ENCODE data around the gene MED10. TPM values are rescaled to one million over a fixed set of nuclear protein-coding genes. Genes with fewer than 3 reads are reported as not detected.

MED10 gene
- total RNA-seq, 2 experiments from 2014 or later, result 97.2 to 98.0 TPM

DNA sequence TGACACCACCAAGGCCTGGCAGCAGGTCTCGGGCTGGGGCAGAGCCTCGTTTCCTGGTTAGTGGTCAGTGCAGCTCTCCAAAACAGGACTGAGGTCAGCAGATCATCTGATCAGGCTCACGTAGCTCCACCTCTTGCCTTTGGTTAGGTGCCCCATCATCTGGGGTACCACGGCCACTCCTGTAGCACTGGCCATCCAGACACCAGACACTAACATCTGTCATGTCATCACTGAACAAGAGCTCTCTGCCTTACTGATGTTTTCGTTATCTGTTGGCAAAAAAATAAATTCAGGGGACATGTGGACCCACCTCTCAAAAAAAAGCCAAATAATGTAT, 29.9 kb upstream of the MED10 start:
- intact Hi-C loops (cut with DNase I, micrococcal nuclease), result no loop called here
- no peak overlapping the region for H3K27ac ChIP-seq (ENCODE audit: low read depth in 1 of 2, low read length in 2 of 2)
- H3K27ac Mint-ChIP-seq, result no peak overlapping the region

GRCh38 chr5:6407558-6408259, 29.4 kb upstream of the MED10 start:
- Histone ChIP-seq H3K4me3 (ENCODE audit: low read length) (no peak overlapping the region), H3K27me3 (ENCODE audit: control insufficient read depth in 1 of 2, insufficient read depth in 2 of 2, low read length in 2 of 2) (peaks cover 0 to 6% of the 10 kb centered on the region in 2 experiments), H3K27ac (ENCODE audit: low read depth in 1 of 2, low read length in 2 of 2) (no peak overlapping the region), H3K9me3 (ENCODE audit: control insufficient read depth in 1 of 2, insufficient read depth in 1 of 2, low read length in 2 of 2) (peaks cover 0 to 4% of the 10 kb centered on the region in 2 experiments), H3K36me3 (ENCODE audit: insufficient read depth, low read length) (no peaks in the 10 kb centered on the region), H3K4me1 (ENCODE audit: insufficient read depth, low read length) (no peaks in the 10 kb centered on the region)
- TF ChIP-seq, protein P1, sequence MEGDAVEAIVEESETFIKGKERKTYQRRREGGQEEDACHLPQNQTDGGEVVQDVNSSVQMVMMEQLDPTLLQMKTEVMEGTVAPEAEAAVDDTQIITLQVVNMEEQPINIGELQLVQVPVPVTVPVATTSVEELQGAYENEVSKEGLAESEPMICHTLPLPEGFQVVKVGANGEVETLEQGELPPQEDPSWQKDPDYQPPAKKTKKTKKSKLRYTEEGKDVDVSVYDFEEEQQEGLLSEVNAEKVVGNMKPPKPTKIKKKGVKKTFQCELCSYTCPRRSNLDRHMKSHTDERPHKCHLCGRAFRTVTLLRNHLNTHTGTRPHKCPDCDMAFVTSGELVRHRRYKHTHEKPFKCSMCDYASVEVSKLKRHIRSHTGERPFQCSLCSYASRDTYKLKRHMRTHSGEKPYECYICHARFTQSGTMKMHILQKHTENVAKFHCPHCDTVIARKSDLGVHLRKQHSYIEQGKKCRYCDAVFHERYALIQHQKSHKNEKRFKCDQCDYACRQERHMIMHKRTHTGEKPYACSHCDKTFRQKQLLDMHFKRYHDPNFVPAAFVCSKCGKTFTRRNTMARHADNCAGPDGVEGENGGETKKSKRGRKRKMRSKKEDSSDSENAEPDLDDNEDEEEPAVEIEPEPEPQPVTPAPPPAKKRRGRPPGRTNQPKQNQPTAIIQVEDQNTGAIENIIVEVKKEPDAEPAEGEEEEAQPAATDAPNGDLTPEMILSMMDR (IDR thresholded peaks at IDR 0.05), result no peak
- DNase-seq, result no peak
- no peaks in the 10 kb centered on the region for H3K4me1 Mint-ChIP-seq (ENCODE audit: low read depth)
- no peaks in the 10 kb centered on the region for H3K36me3 Mint-ChIP-seq (ENCODE audit: low read depth)
- peaks cover 36% of the 10 kb centered on the region for H3K27me3 Mint-ChIP-seq
- intact Hi-C loops (cut with DNase I, micrococcal nuclease), result no loop called here
- CTCF ChIA-PET, result no interaction called here
- POLR2A ChIA-PET, result no interaction called here
- H3K9me3 Mint-ChIP-seq, result no peaks in the 10 kb centered on the region
- no peak overlapping the region for H3K27ac Mint-ChIP-seq
- H3K4me3 Mint-ChIP-seq, result no peak overlapping the region
- no peak for ATAC-seq (ENCODE audit: poor library complexity)

More for the DNA sequence above, 29.9 kb upstream of the MED10 start:
- H3K27me3 Mint-ChIP-seq, result peaks cover 30% of the 10 kb centered on the region
- Histone ChIP-seq H3K36me3 (ENCODE audit: insufficient read depth, low read length) (no peaks in the 10 kb centered on the region), H3K9me3 (ENCODE audit: control insufficient read depth in 1 of 2, insufficient read depth in 1 of 2, low read length in 2 of 2) (peaks cover 0 to 4% of the 10 kb centered on the region in 2 experiments), H3K27me3 (ENCODE audit: control insufficient read depth in 1 of 2, insufficient read depth in 2 of 2, low read length in 2 of 2) (peaks cover 0 to 8% of the 10 kb centered on the region in 2 experiments), H3K4me3 (ENCODE audit: low read length) (no peak overlapping the region), H3K4me1 (ENCODE audit: insufficient read depth, low read length) (no peaks in the 10 kb centered on the region)
- ATAC-seq (ENCODE audit: poor library complexity), result no peak
- no peaks in the 10 kb centered on the region for H3K4me1 Mint-ChIP-seq (ENCODE audit: low read depth)
- DNase-seq, result no peak
- H3K4me3 Mint-ChIP-seq, result no peak overlapping the region
- no peaks in the 10 kb centered on the region for H3K9me3 Mint-ChIP-seq
- POLR2A ChIA-PET, result no interaction called here
- TF ChIP-seq, protein P1 (IDR thresholded peaks at IDR 0.05), result no peak
- H3K36me3 Mint-ChIP-seq (ENCODE audit: low read depth), result no peaks in the 10 kb centered on the region
- CTCF ChIA-PET, result no interaction called here

- no peaks in the 10 kb centered on the region for H3K9me3 ChIP-seq (ENCODE audit: control insufficient read depth in 1 of 2, insufficient read depth in 1 of 2, low read length in 2 of 2)
- Mint-ChIP-seq H3K4me1 (ENCODE audit: low read depth) (no peaks in the 10 kb centered on the region), H3K9me3 (no peaks in the 10 kb centered on the region), H3K27ac (no peak overlapping the region), H3K4me3 (no peak overlapping the region), H3K27me3 (peaks cover 41% of the 10 kb centered on the region), H3K36me3 (ENCODE audit: low read depth) (no peaks in the 10 kb centered on the region)
- ChIA-PET POLR2A (no interaction called here), CTCF (no interaction called here)
- DNase-seq, result no peak
- TF ChIP-seq, protein P1 (IDR thresholded peaks at IDR 0.05), result no peak
- no peak overlapping the region for H3K4me3 ChIP-seq (ENCODE audit: low read length)
- no peaks in the 10 kb centered on the region for H3K4me1 ChIP-seq (ENCODE audit: insufficient read depth, low read length)
- no peak overlapping the region for H3K27ac ChIP-seq (ENCODE audit: low read depth in 1 of 2, low read length in 2 of 2)
- intact Hi-C loops (cut with DNase I, micrococcal nuclease), result no loop called here
- no peak for ATAC-seq (ENCODE audit: poor library complexity)
- no peaks in the 10 kb centered on the region for H3K36me3 ChIP-seq (ENCODE audit: insufficient read depth, low read length)
- peaks cover 0 to 6% of the 10 kb centered on the region in 2 experiments for H3K27me3 ChIP-seq (ENCODE audit: control insufficient read depth in 1 of 2, insufficient read depth in 2 of 2, low read length in 2 of 2)
These were observed 27.2 kb upstream of the MED10 start for GRCh38 chr5:6405591-6405990.

Data from CD4-positive, alpha-beta T cell (primary cell).